Ramos (cell line): Measurements from ENCODE around the gene ESR1.

Source experiments
- in situ Hi-C: fragments of 300-500 bp; cut with MboI; formaldehyde crosslinking; loops from one replicate; pipeline ENCODE4 v1.14.3; 2022; ENCODE audit warnings: low sequenced_read_pairs; ENCODE audit not compliant: unreplicated experiment

The ESR1 gene

DNA sequence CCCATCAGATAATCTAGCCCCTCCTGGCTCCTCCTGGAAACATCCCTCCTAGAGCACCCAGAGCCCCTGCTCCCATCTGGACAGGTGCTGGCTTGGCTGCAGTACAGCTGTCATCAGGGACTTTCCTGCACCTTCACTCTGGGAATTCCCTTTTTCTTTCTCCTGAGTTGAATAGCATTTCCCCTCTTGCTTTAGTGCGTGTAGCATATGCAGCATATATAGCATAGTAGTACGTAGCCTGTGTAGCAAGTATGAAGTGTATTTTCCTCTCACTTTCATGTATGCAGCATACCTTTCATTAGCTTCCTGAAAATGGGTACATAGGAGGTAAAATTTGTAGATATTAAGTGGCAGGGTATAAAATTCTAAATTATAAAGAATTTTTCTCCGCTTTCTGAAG is 352.9 kb downstream of the ESR1 start:
- in situ Hi-C loops, result no loop called here

DNA sequence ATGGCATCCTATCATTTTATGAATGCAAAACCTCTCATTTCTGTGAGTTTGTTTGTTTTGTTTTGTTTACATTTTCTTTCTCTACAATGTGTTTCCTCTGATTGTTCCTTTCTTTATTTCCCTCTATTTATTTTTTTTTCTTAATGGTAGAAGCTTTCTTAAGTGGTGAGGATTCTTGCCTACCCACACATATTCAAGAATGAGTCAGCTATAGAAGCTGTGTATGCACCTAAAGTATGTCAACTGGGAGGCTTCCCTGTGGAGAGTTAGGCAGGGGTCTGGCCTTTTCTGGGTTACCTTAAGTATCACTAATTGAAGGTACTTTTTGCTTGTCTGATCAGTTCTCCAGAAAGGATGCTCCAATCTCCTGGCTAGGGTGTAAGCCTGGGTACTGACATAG is 354.0 kb downstream of the ESR1 start:
- in situ Hi-C loops, result no loop called here

DNA sequence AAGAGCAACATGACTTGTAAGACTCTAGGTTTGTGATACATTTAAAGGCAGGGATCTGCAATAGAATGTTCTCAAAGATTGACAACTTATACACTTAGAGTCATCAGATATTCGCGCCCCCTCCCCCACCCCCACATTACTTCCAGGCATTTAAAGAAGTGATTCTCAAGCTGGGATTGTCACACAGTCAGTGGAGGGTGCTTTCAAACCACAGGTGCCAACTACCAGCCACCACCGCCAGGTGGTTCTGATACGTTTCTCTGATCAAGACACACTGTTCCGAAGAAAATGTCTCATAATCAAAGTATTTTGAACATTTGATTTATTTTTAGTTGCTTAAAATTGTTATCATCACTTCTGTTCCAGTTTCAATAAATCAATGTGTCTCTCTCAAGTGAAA is 357.5 kb downstream of the ESR1 start:
- in situ Hi-C loops, result no loop called here

DNA sequence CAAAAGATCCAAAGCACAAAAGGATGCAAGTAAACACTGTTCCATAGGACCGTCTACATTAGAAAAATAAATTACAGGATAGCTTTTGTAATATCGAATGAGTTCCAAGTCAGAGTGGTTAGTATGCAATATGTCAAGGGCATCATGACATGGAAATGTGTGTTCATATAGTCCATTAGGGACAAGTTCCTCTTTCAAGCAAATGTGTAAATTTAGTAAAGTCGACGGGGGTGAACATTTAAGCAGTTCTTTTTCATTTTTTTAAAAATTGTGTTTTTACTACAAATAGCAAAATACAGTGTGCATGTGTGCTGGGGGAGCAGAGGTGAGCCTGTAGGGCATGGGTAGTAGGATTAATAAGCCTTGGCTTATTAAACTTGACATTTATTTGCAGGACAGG is 359.0 kb downstream of the ESR1 start:
- in situ Hi-C loops, result no loop called here

DNA sequence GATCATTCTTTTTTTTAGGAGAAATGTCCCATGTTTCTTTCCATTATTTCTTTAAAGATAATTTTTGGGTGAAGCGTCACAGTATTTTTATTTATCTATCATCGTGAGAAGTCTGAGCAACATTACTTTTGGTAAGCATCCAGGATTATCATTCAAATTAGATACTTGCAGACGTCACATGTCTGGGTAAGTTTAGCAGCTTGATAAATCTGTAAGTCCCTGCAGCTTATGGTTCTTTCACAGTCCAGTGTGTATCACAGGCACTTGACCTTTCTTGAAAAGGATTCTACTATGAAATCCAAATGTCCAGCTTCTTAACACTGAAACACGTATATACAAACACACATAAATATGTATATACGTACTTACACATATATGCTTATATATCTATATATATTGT is 359.4 kb downstream of the ESR1 start:
- in situ Hi-C loops, result no loop called here

DNA sequence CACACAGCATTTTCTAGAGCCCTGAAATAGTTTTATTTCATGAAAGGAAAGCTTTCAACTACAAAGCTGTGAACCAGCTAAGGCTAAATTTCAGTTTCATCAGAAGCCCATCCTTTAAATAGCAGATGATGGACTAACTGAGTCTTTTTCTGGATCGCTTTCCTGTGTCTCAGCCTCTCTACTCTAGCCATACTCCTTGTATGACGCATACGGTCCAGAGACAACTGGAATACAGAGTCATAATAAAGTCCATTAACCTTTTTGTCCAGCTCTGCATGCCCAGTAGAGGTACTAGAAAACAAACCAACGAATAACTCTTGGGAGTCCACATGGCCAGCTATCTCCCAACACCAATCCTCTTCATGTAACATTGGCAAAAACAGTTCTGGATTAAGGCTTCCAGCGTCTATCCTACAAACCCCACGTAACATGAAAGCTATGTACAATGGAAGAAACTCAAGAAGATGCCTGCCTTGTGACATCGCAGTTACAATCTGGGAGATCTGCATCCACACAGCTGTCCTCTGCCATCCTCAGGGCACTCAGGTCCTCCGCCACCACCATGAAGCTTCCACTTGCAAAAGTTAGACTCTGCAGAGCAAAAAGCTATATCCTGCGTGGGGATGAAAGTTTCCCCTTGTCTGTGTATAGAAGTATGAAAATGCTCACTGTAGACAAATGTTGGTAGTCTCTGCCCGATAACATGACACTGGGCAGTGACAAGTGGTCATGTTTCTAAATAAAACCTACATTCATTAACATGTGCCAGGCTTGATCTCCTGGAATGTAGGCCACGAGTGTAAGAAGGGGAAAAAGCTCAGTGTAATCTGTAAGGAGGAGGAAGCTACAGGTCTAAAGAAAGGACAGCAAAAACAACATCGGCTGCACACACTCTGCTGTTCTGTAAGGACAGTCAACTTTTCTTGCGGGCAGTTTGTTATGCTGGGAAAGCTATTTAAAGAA is 360.4 kb downstream of the ESR1 start:
- in situ Hi-C loops, result no loop called here

DNA sequence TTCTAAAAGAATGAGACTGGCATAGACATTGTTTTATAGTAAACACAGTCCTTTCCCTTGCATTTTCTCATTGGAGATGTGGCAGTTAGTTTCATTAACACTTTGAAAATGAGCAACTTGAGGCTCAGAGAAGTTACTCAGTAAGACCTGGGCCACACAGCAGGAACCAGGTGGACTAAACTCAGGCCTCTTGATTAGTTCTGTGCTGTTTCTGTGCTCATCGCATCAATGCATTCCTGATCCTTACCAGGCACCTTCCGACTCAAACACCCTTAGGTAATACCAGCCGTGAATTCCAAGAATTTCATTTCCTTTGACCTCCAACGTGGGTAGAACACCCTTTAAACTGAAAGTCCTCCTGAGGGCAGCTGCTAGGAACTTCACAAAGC is 362.8 kb downstream of the ESR1 start:
- in situ Hi-C loops, result no loop called here

DNA sequence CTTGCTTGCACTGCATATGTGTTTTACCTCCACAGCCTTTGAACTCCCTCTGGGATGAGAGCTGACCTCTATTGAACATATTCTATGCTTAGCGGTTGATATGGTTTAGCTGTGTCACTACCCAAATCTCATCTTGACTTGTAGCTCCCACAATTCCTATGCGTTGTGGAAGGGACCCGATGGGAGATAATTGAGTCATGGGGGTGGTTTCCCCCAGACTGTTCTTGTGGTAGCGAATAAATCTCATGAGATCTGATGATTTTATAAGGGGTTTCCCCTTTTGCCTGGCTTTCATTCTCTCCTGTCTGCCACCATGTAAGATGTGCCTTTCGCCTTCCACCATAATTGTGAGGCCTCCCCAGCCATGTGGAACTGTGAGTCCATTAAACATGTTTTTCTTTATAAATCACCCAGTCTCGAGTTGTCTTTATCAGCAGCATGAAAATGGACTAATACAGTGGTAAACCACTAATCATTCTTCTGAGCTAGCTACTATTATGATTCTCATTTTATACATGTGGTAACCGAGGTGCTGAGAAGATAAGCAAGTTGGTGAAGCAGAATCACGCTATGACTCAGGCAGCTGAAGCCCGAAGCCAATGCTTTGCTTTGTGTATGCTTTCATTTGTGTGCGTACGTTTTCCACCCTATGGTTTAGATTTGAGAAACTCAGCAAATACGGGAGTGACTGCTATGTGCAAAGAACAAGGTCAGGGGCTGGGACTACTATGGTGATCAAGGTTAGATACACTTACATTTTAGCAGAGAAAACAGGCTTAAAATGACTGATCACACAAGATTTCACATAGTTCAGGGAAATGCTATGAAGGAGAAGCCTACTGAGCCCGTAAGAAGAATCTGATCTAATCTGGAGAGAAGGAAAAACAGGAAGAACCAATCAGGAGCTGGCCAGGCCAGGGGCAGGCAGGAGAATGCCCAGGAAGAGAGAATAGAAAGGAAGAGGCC is 363.5 kb downstream of the ESR1 start:
- in situ Hi-C loops, result no loop called here

DNA sequence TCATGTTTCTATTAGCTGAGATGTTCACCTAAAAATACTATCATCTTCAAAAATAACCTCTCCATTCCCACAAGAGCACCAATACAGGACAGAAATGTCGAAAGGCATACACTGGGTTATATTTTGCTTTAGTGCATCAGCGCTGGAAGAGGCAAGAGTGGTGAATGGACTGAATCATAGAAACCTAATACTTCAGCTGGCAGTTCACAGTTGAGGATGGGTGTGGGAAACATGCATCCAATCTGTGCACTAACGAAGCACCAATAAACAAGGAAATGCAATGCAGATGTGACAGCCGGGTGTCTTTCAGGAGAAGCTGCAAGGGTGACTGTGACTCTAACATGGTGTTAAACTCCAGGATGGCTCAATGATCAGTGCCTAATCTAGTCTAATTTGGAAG is 365.8 kb downstream of the ESR1 start:
- in situ Hi-C loops, result no loop called here

DNA sequence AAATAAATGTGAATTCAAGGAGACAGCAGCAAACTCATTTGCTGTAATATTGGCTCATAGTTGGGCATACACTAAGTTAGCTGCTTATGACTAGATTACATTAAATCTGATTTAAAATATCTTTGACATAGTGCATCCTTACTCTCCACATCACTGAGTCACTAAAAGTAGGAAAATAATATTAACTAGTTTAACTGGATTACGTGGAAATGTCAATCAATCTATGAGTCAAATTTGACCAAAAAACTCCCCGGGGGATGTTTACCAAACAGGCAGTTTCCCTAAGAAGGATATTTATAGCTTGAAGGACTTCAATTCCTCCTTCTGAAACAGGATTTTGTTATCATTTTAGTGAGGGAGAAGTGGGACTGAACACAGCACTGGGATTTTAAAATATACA is 366.5 kb downstream of the ESR1 start:
- in situ Hi-C loops, result no loop called here

DNA sequence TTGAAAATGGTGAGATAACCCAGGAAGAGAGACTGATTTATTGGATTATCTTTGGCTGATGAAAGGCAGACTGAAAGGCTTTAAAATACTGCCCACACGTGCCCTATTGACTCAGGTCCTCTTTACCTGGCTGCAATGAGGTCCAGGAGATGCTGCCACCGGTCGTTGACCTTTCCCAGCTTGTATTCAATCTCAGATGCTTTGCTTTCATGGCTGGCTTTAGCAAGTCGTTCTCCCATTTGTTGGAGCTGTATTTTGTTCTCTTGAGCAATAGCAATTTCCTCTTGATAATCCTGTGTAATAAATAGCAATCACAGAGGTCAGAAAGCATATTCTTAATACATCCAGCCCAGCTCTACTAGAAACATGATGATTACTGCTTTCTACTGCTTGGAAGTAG is 368.8 kb downstream of the ESR1 start:
- in situ Hi-C loops, result no loop called here
